GM23338 (cell line): ENCODE data around the gene RABEPK. TPM values are rescaled to one million over a fixed set of nuclear protein-coding genes. Genes with fewer than 3 reads are reported as not detected.

Experiments used
- ETS1 ChIP-seq: IDR thresholded peaks from 2 replicates; pipeline ENCODE4 v1.6.1; 2016; ENCODE audit warnings: antibody characterized with exemption
- NANOG ChIP-seq: IDR thresholded peaks from 2 replicates; pipeline ENCODE4 v1.6.1; 2016; ENCODE audit warnings: antibody characterized with exemption, borderline replicate concordance
- REST ChIP-seq: IDR thresholded peaks from one replicate; pipeline ENCODE4 v1.6.1; 2018; ENCODE audit warnings: antibody characterized with exemption; ENCODE audit not compliant: unreplicated experiment
- ZNF462 ChIP-seq: fragments of 250-450 bp; sonication (Bioruptor Pico); IDR thresholded peaks from 2 replicates; pipeline ENCODE4 v1.5.0; 2020; ENCODE audit warnings: mild to moderate bottlenecking, moderate library complexity
- polyA plus RNA-seq: library from polyadenylated mRNA; unstranded; fragments of >200 nt; fragmentation: Nextera tagmentation; extraction: Ambion mirVana; gene quantifications from 2 replicates; pipeline ENCODE4 v1.2.1, GENCODE V29; 2016
- total RNA-seq: library from RNA; depleted of rRNA; stranded (reverse); fragments of >200 nt; shearing (Covaris generic); gene quantifications from 2 replicates; pipeline ENCODE4 v1.2.3, GENCODE V29; 2014

Gene RABEPK
- total and polyA plus RNA-seq, 2 experiments from 2014 or later: 25.8 to 32.7 TPM

- TF ChIP-seq ZNF462 (CRISPR knock-in tag) (no peak), REST (no peak), NANOG (no peak), ETS1 (peak; percentile 17; the same call in 1 of the 2 replicates)
These were observed 40.9 kb downstream of the RABEPK start, which contains the start of gene HSPA5 (continued) for GRCh38 chr9:125241000-125241862.
